Stomach (tissue), 4 donors: ENCODE results near the gene RPL22.

Experiments used
- EP300 ChIP-seq: sonication (generic); formaldehyde crosslinking; IDR thresholded peaks from one replicate; pipeline ENCODE4 v1.6.1; 2017; ENCODE audit warnings: antibody characterized with exemption
- POLR2A ChIP-seq, 4 donors: fragments of 450-650 bp; IDR thresholded peaks; one replicate each; pipeline ENCODE4 v1.6.1; 2016; ENCODE audit warnings: antibody characterized with exemption in 4 of 4, control low read depth in 2 of 4, mild to moderate bottlenecking in 1 of 4, moderate library complexity in 1 of 4
- POLR2AphosphoS5 ChIP-seq, 3 donors: sonication (generic); formaldehyde crosslinking; IDR thresholded peaks; one replicate each; pipeline ENCODE4 v1.6.1; 2016; ENCODE audit warnings: antibody characterized with exemption in 3 of 3
- TF ChIP-seq, protein P1 (sequence below), 7 experiments: fragments of 450-650 bp in 4 of 7; fragments of 200-600 bp in 3 of 7; sonication (generic) in 3 of 7; IDR thresholded peaks; one replicate each; pipeline ENCODE4 v1.5.1; 2016 to 2019; ENCODE audit warnings: antibody characterized with exemption in 7 of 7, control low read depth in 2 of 7, mild to moderate bottlenecking in 1 of 7

DNA sequence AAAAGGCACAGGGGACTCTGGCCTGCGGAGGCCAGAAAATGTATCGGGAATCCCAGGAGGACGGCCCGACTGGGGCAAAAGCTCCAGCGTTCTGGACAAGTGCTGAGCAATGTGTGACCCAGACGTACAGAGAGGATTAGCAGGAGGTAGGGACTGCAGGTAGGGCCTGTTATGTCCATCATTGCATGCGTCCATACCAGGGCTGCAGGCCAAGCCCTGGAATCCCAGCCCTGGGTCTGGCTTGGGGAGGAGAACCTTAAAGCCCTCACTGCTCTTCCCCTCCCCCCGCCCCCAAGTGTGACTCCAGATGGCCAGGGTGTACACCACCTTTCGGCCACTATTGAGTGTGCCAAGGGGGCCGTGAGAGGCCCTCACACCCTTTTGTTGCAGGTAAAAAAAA is 8.5 kb upstream of the RPL22 start:
- TF ChIP-seq, protein P1, sequence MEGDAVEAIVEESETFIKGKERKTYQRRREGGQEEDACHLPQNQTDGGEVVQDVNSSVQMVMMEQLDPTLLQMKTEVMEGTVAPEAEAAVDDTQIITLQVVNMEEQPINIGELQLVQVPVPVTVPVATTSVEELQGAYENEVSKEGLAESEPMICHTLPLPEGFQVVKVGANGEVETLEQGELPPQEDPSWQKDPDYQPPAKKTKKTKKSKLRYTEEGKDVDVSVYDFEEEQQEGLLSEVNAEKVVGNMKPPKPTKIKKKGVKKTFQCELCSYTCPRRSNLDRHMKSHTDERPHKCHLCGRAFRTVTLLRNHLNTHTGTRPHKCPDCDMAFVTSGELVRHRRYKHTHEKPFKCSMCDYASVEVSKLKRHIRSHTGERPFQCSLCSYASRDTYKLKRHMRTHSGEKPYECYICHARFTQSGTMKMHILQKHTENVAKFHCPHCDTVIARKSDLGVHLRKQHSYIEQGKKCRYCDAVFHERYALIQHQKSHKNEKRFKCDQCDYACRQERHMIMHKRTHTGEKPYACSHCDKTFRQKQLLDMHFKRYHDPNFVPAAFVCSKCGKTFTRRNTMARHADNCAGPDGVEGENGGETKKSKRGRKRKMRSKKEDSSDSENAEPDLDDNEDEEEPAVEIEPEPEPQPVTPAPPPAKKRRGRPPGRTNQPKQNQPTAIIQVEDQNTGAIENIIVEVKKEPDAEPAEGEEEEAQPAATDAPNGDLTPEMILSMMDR (IDR thresholded peaks at IDR 0.05), result no peak
- TF ChIP-seq POLR2A (IDR thresholded peaks at IDR 0.05) (no peak), EP300 (no peak), POLR2AphosphoS5 (IDR thresholded peaks at IDR 0.05) (no peak)
